Measurements from ENCODE around the gene AMPD1.

Gene AMPD1

GRCh38 chr1:114671011-114671938, 24.1 kb downstream of the AMPD1 start:
- Histone ChIP-seq H3K9me3 (ENCODE audit: control insufficient read depth, low read length) (no peaks in the 10 kb centered on the region), H3K27ac (ENCODE audit: low read depth, low read length, severe bottlenecking) (no peak overlapping the region), H3K4me1 (ENCODE audit: control insufficient read depth, insufficient read depth, low read length, poor library complexity, severe bottlenecking) (no peaks in the 10 kb centered on the region), H3K36me3 (ENCODE audit: control insufficient read depth, insufficient read depth, low read length) (no peaks in the 10 kb centered on the region), H3K4me3 (ENCODE audit: extremely low read depth, insufficient read depth, low read length, poor library complexity, severe bottlenecking) (no peak overlapping the region)
- 88 to 89% methylated on average over 4 of the region's 9 CpGs for WGBS, 2 experiments (ENCODE audit: insufficient coverage in 2 of 2)

DNA sequence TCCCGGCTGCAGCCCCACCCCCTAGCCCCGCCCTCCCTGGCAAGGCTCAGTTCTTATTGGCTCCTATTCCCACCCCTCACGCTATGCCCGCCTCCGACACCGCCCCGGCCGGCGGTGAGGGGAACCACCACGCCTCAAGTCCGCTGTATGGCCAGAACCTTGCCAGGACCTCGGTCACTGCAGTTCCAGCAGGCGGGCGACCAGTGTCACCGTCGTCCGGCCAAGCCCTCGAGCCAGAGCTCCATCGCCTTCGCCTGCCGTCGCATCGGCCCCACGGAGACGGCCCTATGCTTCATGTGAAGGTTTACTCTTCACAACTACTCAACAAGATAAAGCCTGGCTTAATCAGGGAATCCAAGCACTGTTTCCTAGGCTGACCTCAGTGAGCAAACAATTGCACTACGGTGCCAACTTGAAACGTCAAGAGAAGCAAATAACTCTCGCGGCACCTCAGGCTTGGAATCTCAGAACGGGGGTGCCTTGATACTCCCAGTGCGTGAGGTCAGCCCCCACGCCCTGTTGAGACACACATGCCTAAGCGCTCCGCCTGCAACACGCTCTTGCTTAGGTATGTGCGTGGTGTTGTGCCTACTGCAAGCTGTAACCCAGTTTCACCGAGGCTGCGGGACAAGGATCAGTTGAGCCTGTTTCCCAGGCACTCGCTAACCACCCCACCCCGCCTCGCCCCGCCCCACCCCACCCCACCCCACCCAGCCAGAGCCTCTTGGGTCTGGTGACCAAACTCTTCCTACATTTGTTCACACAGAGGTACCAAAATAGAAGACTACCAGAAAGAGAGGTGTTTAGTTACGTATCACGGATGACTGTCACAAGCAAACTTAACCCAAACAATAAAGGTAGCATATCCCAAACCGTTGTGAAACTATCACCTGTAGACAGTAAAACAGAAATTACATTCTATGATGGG, 25.0 kb downstream of the AMPD1 start:
- 1 to 3% methylated on average over 28 to 29 of the region's 45 CpGs for WGBS, 2 experiments (ENCODE audit: insufficient coverage in 2 of 2)
- Histone ChIP-seq H3K4me1 (ENCODE audit: control insufficient read depth, insufficient read depth, low read length, poor library complexity, severe bottlenecking) (no peaks in the 10 kb centered on the region), H3K4me3 (ENCODE audit: extremely low read depth, insufficient read depth, low read length, poor library complexity, severe bottlenecking) (peak overlapping the region; percentile 55), H3K36me3 (ENCODE audit: control insufficient read depth, insufficient read depth, low read length) (no peaks in the 10 kb centered on the region), H3K27ac (ENCODE audit: low read depth, low read length, severe bottlenecking) (no peak overlapping the region), H3K9me3 (ENCODE audit: control insufficient read depth, low read length) (no peaks in the 10 kb centered on the region)

DNA sequence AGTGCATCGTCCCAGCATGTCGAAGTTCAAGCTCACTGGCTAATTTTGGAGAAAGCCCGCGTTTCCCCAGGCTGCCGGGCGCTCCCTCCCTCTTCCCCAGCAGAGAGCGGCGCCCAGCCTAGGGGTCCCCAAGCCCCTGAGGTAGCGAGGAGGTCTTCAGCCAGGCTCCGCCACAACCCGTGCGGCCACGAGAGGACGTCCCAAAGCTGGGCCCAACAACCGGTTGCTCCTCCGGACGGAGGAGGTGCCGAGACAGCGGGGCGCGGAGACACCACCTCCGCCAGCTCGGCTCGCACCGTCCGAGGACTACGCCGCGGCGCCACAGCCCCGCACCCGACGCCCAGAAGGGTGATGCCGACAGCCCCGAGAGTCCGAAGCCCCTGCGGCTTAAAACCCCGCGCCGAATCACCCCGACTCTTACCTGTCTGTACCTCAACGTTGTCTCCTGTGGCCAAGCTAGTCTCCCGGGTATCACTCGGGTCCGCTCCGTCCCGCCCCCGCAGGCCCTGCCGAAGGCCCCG, 25.7 kb downstream of the AMPD1 start, which contains the start of gene DENND2C:
TSS of gene DENND2C (minus strand) at position 488 of the 521 bp plus-strand sequence. CDS start 44,065 bp downstream, outside the sequence.
- peak within 1 kb of the TSS; percentile 55 for H3K4me3 ChIP-seq (ENCODE audit: extremely low read depth, insufficient read depth, low read length, poor library complexity, severe bottlenecking)
- H3K27ac ChIP-seq (ENCODE audit: low read depth, low read length, severe bottlenecking): no peak within 1 kb of the TSS
- no peaks in the 10 kb centered on the region for H3K36me3 ChIP-seq (ENCODE audit: control insufficient read depth, insufficient read depth, low read length)
- H3K9me3 ChIP-seq (ENCODE audit: control insufficient read depth, low read length): no peaks in the 10 kb centered on the region
- no peaks in the 10 kb centered on the region for H3K4me1 ChIP-seq (ENCODE audit: control insufficient read depth, insufficient read depth, low read length, poor library complexity, severe bottlenecking)
- WGBS, 2 experiments (ENCODE audit: insufficient coverage in 2 of 2): 0 to 1% methylated on average over 37 to 48 of the region's 50 CpGs

DNA sequence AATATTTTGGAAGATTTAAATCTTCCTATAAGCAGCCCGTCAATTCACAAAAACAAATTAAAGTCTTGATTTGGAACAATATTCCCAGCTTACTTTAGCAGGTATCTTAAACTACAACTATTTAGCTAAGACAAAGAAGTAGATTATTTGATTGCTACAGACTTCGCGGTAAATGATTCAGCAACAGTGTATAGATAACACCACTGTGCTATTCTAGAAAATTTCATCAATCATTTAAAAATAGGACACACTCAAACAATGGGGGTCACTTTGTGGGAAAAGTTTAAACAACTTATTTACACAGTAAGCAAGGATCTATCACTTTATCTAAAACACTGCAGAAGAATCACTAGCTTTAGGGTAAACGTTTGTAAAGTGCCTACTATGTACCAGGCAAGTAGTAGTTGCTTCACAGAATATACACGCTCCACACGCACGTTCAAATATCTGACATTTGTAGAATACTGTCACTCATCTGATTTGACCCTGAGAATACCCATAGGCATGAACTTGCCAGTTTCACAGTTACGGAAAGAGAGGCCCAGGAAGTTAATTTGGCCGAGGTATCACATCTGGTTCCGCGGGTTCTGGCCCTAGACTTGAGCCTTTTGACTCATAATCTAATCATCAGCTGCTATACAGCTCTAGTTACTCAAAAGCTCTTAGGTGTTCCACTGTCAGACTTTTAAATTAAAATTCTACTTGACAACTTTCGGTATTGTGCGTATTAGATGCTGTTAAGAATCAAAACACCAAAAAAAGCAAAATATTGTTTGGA, 26.4 kb downstream of the AMPD1 start:
- Histone ChIP-seq H3K9me3 (ENCODE audit: control insufficient read depth, low read length) (no peaks in the 10 kb centered on the region), H3K4me3 (ENCODE audit: extremely low read depth, insufficient read depth, low read length, poor library complexity, severe bottlenecking) (peak overlapping the region; percentile 55), H3K4me1 (ENCODE audit: control insufficient read depth, insufficient read depth, low read length, poor library complexity, severe bottlenecking) (no peaks in the 10 kb centered on the region), H3K27ac (ENCODE audit: low read depth, low read length, severe bottlenecking) (no peak overlapping the region), H3K36me3 (ENCODE audit: control insufficient read depth, insufficient read depth, low read length) (no peaks in the 10 kb centered on the region)
- 54 to 59% methylated on average over 7 to 9 of the region's 13 CpGs for WGBS, 2 experiments (ENCODE audit: insufficient coverage in 2 of 2)

DNA sequence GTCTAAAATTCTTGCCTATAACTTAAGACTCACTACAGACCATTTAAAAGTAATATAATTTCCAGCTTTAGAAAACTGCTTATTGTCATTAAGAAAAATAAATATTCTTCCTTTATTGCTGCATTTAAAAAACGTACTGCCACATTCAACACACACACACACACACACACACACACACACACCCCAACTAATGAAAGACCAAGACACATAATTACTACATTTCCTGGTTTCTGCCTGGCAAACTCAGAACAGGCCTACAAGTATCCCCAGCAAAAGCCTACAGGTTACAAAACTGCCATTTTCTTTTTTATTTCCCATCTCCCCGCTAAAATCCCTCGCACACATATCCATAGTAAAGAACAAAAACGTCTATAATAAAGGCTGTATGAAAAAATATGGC, 27.0 kb downstream of the AMPD1 start:
- H3K27ac ChIP-seq (ENCODE audit: low read depth, low read length, severe bottlenecking): no peak overlapping the region
- no peaks in the 10 kb centered on the region for H3K9me3 ChIP-seq (ENCODE audit: control insufficient read depth, low read length)
- H3K4me1 ChIP-seq (ENCODE audit: control insufficient read depth, insufficient read depth, low read length, poor library complexity, severe bottlenecking): no peaks in the 10 kb centered on the region
- no peak overlapping the region for H3K4me3 ChIP-seq (ENCODE audit: extremely low read depth, insufficient read depth, low read length, poor library complexity, severe bottlenecking)
- H3K36me3 ChIP-seq (ENCODE audit: control insufficient read depth, insufficient read depth, low read length): no peaks in the 10 kb centered on the region
- WGBS, 2 experiments (ENCODE audit: insufficient coverage in 2 of 2): 83% methylated on average over 1 of the region's 4 CpGs; no CpG with 5 or more reads in 1 of the 2 experiments

GRCh38 chr1:114666954-114667353, 28.4 kb downstream of the AMPD1 start:
- WGBS, 2 experiments (ENCODE audit: insufficient coverage in 2 of 2): 85% methylated on average over 2 of the region's 3 CpGs; no CpG with 5 or more reads in 1 of the 2 experiments
- Histone ChIP-seq H3K4me3 (ENCODE audit: extremely low read depth, insufficient read depth, low read length, poor library complexity, severe bottlenecking) (no peak overlapping the region), H3K36me3 (ENCODE audit: control insufficient read depth, insufficient read depth, low read length) (no peaks in the 10 kb centered on the region), H3K9me3 (ENCODE audit: control insufficient read depth, low read length) (no peaks in the 10 kb centered on the region), H3K27ac (ENCODE audit: low read depth, low read length, severe bottlenecking) (no peak overlapping the region), H3K4me1 (ENCODE audit: control insufficient read depth, insufficient read depth, low read length, poor library complexity, severe bottlenecking) (no peaks in the 10 kb centered on the region)

DNA sequence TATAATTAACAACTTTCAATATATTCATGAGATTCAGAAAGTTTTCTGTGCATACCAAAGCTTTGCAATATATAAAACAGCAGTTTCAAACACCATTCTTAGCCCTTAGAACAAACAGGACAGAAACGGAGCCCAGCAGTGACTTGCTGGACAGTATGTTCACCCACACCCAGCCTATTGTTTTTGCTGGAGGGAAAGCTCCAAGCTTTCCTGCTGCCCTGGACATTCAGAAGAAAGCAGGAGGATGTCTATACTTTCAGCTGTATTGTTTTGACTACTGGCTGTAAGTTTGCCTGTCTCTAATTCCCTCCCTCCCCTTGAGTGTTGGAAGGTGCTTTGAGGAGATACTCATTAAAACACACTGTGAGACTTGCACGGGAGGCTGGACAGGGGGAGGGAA, 35.1 kb downstream of the AMPD1 start:
- no peaks in the 10 kb centered on the region for H3K36me3 ChIP-seq (ENCODE audit: control insufficient read depth, insufficient read depth, low read length)
- no peak overlapping the region for H3K27ac ChIP-seq (ENCODE audit: low read depth, low read length, severe bottlenecking)
- H3K9me3 ChIP-seq (ENCODE audit: control insufficient read depth, low read length): no peaks in the 10 kb centered on the region
- 60 to 71% methylated on average over 1 of the region's 2 CpGs for WGBS, 2 experiments (ENCODE audit: insufficient coverage in 2 of 2)
- no peak overlapping the region for H3K4me3 ChIP-seq (ENCODE audit: extremely low read depth, insufficient read depth, low read length, poor library complexity, severe bottlenecking)
- no peaks in the 10 kb centered on the region for H3K4me1 ChIP-seq (ENCODE audit: control insufficient read depth, insufficient read depth, low read length, poor library complexity, severe bottlenecking)

DNA sequence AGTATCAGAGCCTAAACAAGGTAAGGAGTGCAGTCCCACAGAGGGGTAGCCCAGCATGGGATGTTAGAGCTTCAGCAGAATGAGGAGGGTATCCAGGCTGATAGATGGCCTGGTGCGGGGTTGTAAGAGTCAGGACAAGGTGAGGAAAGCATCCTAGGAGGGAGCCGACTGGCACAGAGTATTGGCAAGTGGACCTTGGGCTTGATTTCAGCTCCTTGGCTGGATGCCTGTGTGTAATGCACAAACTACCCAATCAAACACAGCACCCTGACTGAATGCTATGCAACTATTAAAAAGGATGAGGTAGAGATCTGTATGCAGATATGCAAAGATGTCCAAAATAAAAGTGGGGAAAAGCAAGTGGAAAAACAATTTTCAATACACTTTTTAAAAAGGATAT, 43.5 kb downstream of the AMPD1 start:
- WGBS, 2 experiments (ENCODE audit: insufficient coverage in 2 of 2): 79 to 83% methylated on average over 1 to 2 of the region's 2 CpGs
- Histone ChIP-seq H3K36me3 (ENCODE audit: control insufficient read depth, insufficient read depth, low read length) (no peaks in the 10 kb centered on the region), H3K4me3 (ENCODE audit: extremely low read depth, insufficient read depth, low read length, poor library complexity, severe bottlenecking) (no peak overlapping the region), H3K27ac (ENCODE audit: low read depth, low read length, severe bottlenecking) (no peak overlapping the region), H3K4me1 (ENCODE audit: control insufficient read depth, insufficient read depth, low read length, poor library complexity, severe bottlenecking) (no peaks in the 10 kb centered on the region), H3K9me3 (ENCODE audit: control insufficient read depth, low read length) (no peaks in the 10 kb centered on the region)

GRCh38 chr1:114648503-114648902, 46.8 kb downstream of the AMPD1 start:
- Histone ChIP-seq H3K4me1 (ENCODE audit: control insufficient read depth, insufficient read depth, low read length, poor library complexity, severe bottlenecking) (no peaks in the 10 kb centered on the region), H3K9me3 (ENCODE audit: control insufficient read depth, low read length) (no peaks in the 10 kb centered on the region), H3K36me3 (ENCODE audit: control insufficient read depth, insufficient read depth, low read length) (no peaks in the 10 kb centered on the region), H3K4me3 (ENCODE audit: extremely low read depth, insufficient read depth, low read length, poor library complexity, severe bottlenecking) (no peak overlapping the region), H3K27ac (ENCODE audit: low read depth, low read length, severe bottlenecking) (no peak overlapping the region)
- WGBS, 2 experiments (ENCODE audit: insufficient coverage in 2 of 2): no CpG with 5 or more reads among the region's 1 CpG

GRCh38 chr1:114641377-114641776, 54.0 kb downstream of the AMPD1 start:
- WGBS, 2 experiments (ENCODE audit: insufficient coverage in 2 of 2): 80 to 100% methylated on average over 2 of the region's 2 CpGs
- no peaks in the 10 kb centered on the region for H3K9me3 ChIP-seq (ENCODE audit: control insufficient read depth, low read length)
- H3K4me3 ChIP-seq (ENCODE audit: extremely low read depth, insufficient read depth, low read length, poor library complexity, severe bottlenecking): no peak overlapping the region
- no peaks in the 10 kb centered on the region for H3K4me1 ChIP-seq (ENCODE audit: control insufficient read depth, insufficient read depth, low read length, poor library complexity, severe bottlenecking)
- no peaks in the 10 kb centered on the region for H3K36me3 ChIP-seq (ENCODE audit: control insufficient read depth, insufficient read depth, low read length)
- H3K27ac ChIP-seq (ENCODE audit: low read depth, low read length, severe bottlenecking): no peak overlapping the region

Data from mesodermal cell (in vitro differentiated cells).